ENCODE results near the gene SNAP29. TPM values are rescaled to one million over a fixed set of nuclear protein-coding genes. Genes with fewer than 3 reads are reported as not detected.
"Not testable (repeated sequence)": the region's sequence is repeated elsewhere in the genome, so short reads cannot be mapped to it uniquely, and the experiment has no call there.

The SNAP29 gene
- total RNA-seq, 5 donors from 2014 or later (not counting 1 experiment from before 2014, with no cell fraction given) = 15.8 to 26.2 (median 23.3) TPM

GRCh38 chr22:20829491-20830134, 29.2 kb upstream of the SNAP29 start:
- no peaks in the 10 kb centered on the region for H3K27me3 Mint-ChIP-seq
- ChIA-PET CTCF (no interaction called here), POLR2A (no interaction called here)
- DNase-seq (no peak), ATAC-seq (replicated peaks in 1 of 4) (no peak)
- Histone ChIP-seq H3K4me3 (ENCODE audit: control insufficient read depth in 1 of 2, extremely low read depth in 1 of 2, low read length in 1 of 2) (no peak overlapping the region), H3K27ac (ENCODE audit: low read length) (no peak overlapping the region), H3K27me3 (replicated peaks in 1 of 2; ENCODE audit: control insufficient read depth in 2 of 2, extremely low read depth in 1 of 2, insufficient read depth in 2 of 2, low read length in 1 of 2) (no peaks in the 10 kb centered on the region), H3K9me3 (no peaks in the 10 kb centered on the region), H3K4me1 (ENCODE audit: control insufficient read depth in 1 of 2, extremely low read depth in 1 of 2, insufficient read depth in 2 of 2, low read length in 2 of 2) (no peaks in the 10 kb centered on the region), H3K36me3 (ENCODE audit: control insufficient read depth in 2 of 2, extremely low read depth in 1 of 2, insufficient read depth in 1 of 2, low read length in 1 of 2) (peaks cover 9 to 62% of the 10 kb centered on the region in 2 donors)
- H3K27ac Mint-ChIP-seq = no peak overlapping the region
- no peak overlapping the region for H3K4me3 Mint-ChIP-seq
- no CpG with 5 or more reads among the region's 3 CpGs for WGBS (ENCODE audit: insufficient coverage)
- H3K9me3 Mint-ChIP-seq = no peaks in the 10 kb centered on the region
- peaks cover 0 to 6% (median 1%) of the 10 kb centered on the region in 3 donors for H3K4me1 Mint-ChIP-seq
- H3K36me3 Mint-ChIP-seq = peaks cover 56% of the 10 kb centered on the region

DNA sequence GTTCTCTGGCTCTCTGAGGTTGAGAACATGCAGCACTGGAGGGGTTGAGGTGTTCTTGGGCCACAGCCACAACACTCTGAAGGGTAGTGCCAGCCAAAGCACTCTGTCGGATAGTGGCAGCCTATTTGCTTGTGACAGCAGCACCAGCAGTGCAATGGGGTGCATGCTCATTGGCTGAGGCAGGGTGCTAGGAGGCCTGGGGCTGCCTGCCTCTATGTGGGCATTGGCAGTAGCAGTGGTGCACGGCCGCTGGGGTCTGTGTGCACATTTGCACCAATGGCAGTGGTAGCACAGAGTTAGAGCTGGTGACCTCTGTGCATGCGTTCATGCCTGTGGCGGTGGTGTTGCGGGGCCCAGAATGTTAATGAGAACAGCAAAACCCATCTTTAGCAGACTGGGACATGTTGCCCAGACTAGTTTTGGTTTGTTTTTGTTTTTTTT, 25.6 kb upstream of the SNAP29 start:
- H3K4me1 ChIP-seq (ENCODE audit: control insufficient read depth in 1 of 2, extremely low read depth in 1 of 2, insufficient read depth in 2 of 2, low read length in 2 of 2) = peaks cover 0 to 6% of the 10 kb centered on the region in 2 experiments
- CTCF ChIA-PET = no interaction called here
- no peak overlapping the region for H3K4me3 ChIP-seq (ENCODE audit: control insufficient read depth in 1 of 2, extremely low read depth in 1 of 2, low read length in 1 of 2)
- Mint-ChIP-seq H3K36me3 (peaks cover 43% of the 10 kb centered on the region), H3K27ac (no peak overlapping the region), H3K9me3 (no peaks in the 10 kb centered on the region), H3K4me3 (no peak overlapping the region), H3K27me3 (no peaks in the 10 kb centered on the region), H3K4me1 (peaks cover 11 to 12% (median 11%) of the 10 kb centered on the region in 3 donors)
- ATAC-seq (replicated peaks in 1 of 4) (no peak), DNase-seq (no peak)
- POLR2A ChIA-PET = no interaction called here
- H3K27me3 ChIP-seq (replicated peaks in 1 of 2; ENCODE audit: control insufficient read depth in 2 of 2, extremely low read depth in 1 of 2, insufficient read depth in 2 of 2, low read length in 1 of 2) = no peaks in the 10 kb centered on the region
- 98% methylated on average over 6 of the region's 6 CpGs for WGBS (ENCODE audit: insufficient coverage)
- H3K27ac ChIP-seq (ENCODE audit: low read length) = no peak overlapping the region
- peaks cover 9 to 54% of the 10 kb centered on the region in 2 donors for H3K36me3 ChIP-seq (ENCODE audit: control insufficient read depth in 2 of 2, extremely low read depth in 1 of 2, insufficient read depth in 1 of 2, low read length in 1 of 2)
- H3K9me3 ChIP-seq = no peaks in the 10 kb centered on the region

GRCh38 chr22:20834206-20834605, 24.6 kb upstream of the SNAP29 start:
- no peak overlapping the region for H3K27ac Mint-ChIP-seq
- peaks cover 0 to 6% of the 10 kb centered on the region in 2 experiments for H3K4me1 ChIP-seq (ENCODE audit: control insufficient read depth in 1 of 2, extremely low read depth in 1 of 2, insufficient read depth in 2 of 2, low read length in 2 of 2)
- H3K4me3 ChIP-seq (ENCODE audit: control insufficient read depth in 1 of 2, extremely low read depth in 1 of 2, low read length in 1 of 2) = no peak overlapping the region
- H3K9me3 Mint-ChIP-seq = no peaks in the 10 kb centered on the region
- ATAC-seq (replicated peaks in 1 of 4) (no peak), DNase-seq (no peak)
- H3K27ac ChIP-seq (ENCODE audit: low read length) = no peak overlapping the region
- POLR2A ChIA-PET = no interaction called here
- H3K27me3 Mint-ChIP-seq = no peaks in the 10 kb centered on the region
- H3K4me3 Mint-ChIP-seq = no peak overlapping the region
- CTCF ChIA-PET = no interaction called here
- peaks cover 38% of the 10 kb centered on the region for H3K36me3 Mint-ChIP-seq
- H3K4me1 Mint-ChIP-seq = peaks cover 18 to 20% (median 19%) of the 10 kb centered on the region in 3 donors
- H3K9me3 ChIP-seq = no peaks in the 10 kb centered on the region
- WGBS (ENCODE audit: insufficient coverage) = 100% methylated on average over 1 of the region's 3 CpGs
- peaks cover 9 to 46% of the 10 kb centered on the region in 2 donors for H3K36me3 ChIP-seq (ENCODE audit: control insufficient read depth in 2 of 2, extremely low read depth in 1 of 2, insufficient read depth in 1 of 2, low read length in 1 of 2)
- H3K27me3 ChIP-seq (replicated peaks in 1 of 2; ENCODE audit: control insufficient read depth in 2 of 2, extremely low read depth in 1 of 2, insufficient read depth in 2 of 2, low read length in 1 of 2) = no peaks in the 10 kb centered on the region

DNA sequence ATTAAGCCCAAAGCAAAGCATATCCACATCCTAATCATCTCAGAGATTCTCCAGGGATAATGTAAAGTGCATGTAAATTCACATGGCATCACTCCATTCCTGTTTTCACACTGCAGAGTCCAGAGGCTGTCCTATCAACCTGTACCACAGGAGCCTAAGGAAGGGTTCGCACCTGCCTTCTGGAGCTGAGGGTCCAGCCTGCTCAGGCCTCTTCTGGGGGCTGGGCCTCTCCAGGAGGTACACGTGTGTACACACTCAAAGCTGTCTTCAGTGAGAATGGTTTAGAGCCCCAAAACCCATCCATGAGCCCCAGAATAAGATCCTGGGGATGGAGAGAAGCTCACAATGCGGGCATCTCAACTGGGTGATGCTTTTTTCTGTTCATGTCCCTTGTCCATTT, 24.1 kb upstream of the SNAP29 start:
- no peak overlapping the region for H3K27ac Mint-ChIP-seq
- peaks cover 9 to 45% of the 10 kb centered on the region in 2 donors for H3K36me3 ChIP-seq (ENCODE audit: control insufficient read depth in 2 of 2, extremely low read depth in 1 of 2, insufficient read depth in 1 of 2, low read length in 1 of 2)
- ChIA-PET CTCF (no interaction called here), POLR2A (interaction anchor here in 1 of 2 donors (0.7 kb wide), 1 partner anchor 144 kb away, joined by 5 read pairs; no protein-coding TSS in a partner anchor)
- H3K27me3 Mint-ChIP-seq = no peaks in the 10 kb centered on the region
- no peak overlapping the region for H3K4me3 ChIP-seq (ENCODE audit: control insufficient read depth in 1 of 2, extremely low read depth in 1 of 2, low read length in 1 of 2)
- H3K4me3 Mint-ChIP-seq = no peak overlapping the region
- DNase-seq (no peak), ATAC-seq (replicated peaks in 1 of 4) (no peak)
- H3K4me1 Mint-ChIP-seq = peaks cover 21 to 25% (median 24%) of the 10 kb centered on the region in 3 donors
- H3K9me3 Mint-ChIP-seq = no peaks in the 10 kb centered on the region
- peaks cover 0 to 6% of the 10 kb centered on the region in 2 experiments for H3K4me1 ChIP-seq (ENCODE audit: control insufficient read depth in 1 of 2, extremely low read depth in 1 of 2, insufficient read depth in 2 of 2, low read length in 2 of 2)
- peaks cover 33% of the 10 kb centered on the region for H3K36me3 Mint-ChIP-seq
- WGBS (ENCODE audit: insufficient coverage) = 100% methylated on average over 1 of the region's 3 CpGs
- H3K27me3 ChIP-seq (replicated peaks in 1 of 2; ENCODE audit: control insufficient read depth in 2 of 2, extremely low read depth in 1 of 2, insufficient read depth in 2 of 2, low read length in 1 of 2) = no peaks in the 10 kb centered on the region
- H3K27ac ChIP-seq (ENCODE audit: low read length) = no peak overlapping the region
- H3K9me3 ChIP-seq = no peaks in the 10 kb centered on the region

- peaks cover 45 to 48% (median 45%) of the 10 kb centered on the region in 3 donors for H3K4me1 Mint-ChIP-seq
- no CpG with 5 or more reads among the region's 2 CpGs for WGBS (ENCODE audit: insufficient coverage)
- H3K27ac Mint-ChIP-seq = no peak overlapping the region
- DNase-seq = no peak
- no peaks in the 10 kb centered on the region for H3K27me3 Mint-ChIP-seq
- peaks cover 2 to 14% of the 10 kb centered on the region in 2 experiments for H3K4me1 ChIP-seq (ENCODE audit: control insufficient read depth in 1 of 2, extremely low read depth in 1 of 2, insufficient read depth in 2 of 2, low read length in 2 of 2)
- H3K36me3 ChIP-seq (ENCODE audit: control insufficient read depth in 2 of 2, extremely low read depth in 1 of 2, insufficient read depth in 1 of 2, low read length in 1 of 2) = peaks cover 5 to 25% of the 10 kb centered on the region in 2 donors
- H3K36me3 Mint-ChIP-seq = peaks cover 15% of the 10 kb centered on the region
- H3K4me3 ChIP-seq (ENCODE audit: control insufficient read depth in 1 of 2, extremely low read depth in 1 of 2, low read length in 1 of 2) = no peak overlapping the region
- POLR2A ChIA-PET = no interaction called here
- CTCF ChIA-PET = no interaction called here
- H3K27me3 ChIP-seq (replicated peaks in 1 of 2; ENCODE audit: control insufficient read depth in 2 of 2, extremely low read depth in 1 of 2, insufficient read depth in 2 of 2, low read length in 1 of 2) = no peaks in the 10 kb centered on the region
- H3K4me3 Mint-ChIP-seq = no peak overlapping the region
- no peaks in the 10 kb centered on the region for H3K9me3 ChIP-seq
- no peaks in the 10 kb centered on the region for H3K9me3 Mint-ChIP-seq
- H3K27ac ChIP-seq (ENCODE audit: low read length) = no peak overlapping the region
- no peak for ATAC-seq (replicated peaks in 1 of 4)
Measured at GRCh38 chr22:20836987-20837823, 21.6 kb upstream of the SNAP29 start.

- ATAC-seq (replicated peaks in 1 of 4); H3K27ac Mint-ChIP-seq; H3K9me3 ChIP-seq; CTCF ChIA-PET; POLR2A ChIA-PET; H3K27ac ChIP-seq (ENCODE audit: low read length); DNase-seq; H3K9me3 Mint-ChIP-seq; H3K27me3 Mint-ChIP-seq; H3K4me3 ChIP-seq (ENCODE audit: control insufficient read depth in 1 of 2, extremely low read depth in 1 of 2, low read length in 1 of 2); H3K27me3 ChIP-seq (replicated peaks in 1 of 2; ENCODE audit: control insufficient read depth in 2 of 2, extremely low read depth in 1 of 2, insufficient read depth in 2 of 2, low read length in 1 of 2); H3K4me3 Mint-ChIP-seq; H3K36me3 Mint-ChIP-seq: not testable (repeated sequence)
- Histone ChIP-seq H3K4me1 (ENCODE audit: control insufficient read depth in 1 of 2, extremely low read depth in 1 of 2, insufficient read depth in 2 of 2, low read length in 2 of 2) (peaks cover 2 to 14% of the 10 kb centered on the region in 2 experiments), H3K36me3 (ENCODE audit: control insufficient read depth in 2 of 2, extremely low read depth in 1 of 2, insufficient read depth in 1 of 2, low read length in 1 of 2) (peaks cover 0 to 10% of the 10 kb centered on the region in 2 donors)
- 97% methylated on average over 10 of the region's 10 CpGs for WGBS (ENCODE audit: insufficient coverage)
- peaks cover 58 to 62% (median 59%) of the 10 kb centered on the region in 3 donors for H3K4me1 Mint-ChIP-seq
Measured at GRCh38 chr22:20839354-20839753, 19.5 kb upstream of the SNAP29 start.

Data from T-cell (primary cell).